NCI-H82 treated with DMSO at 0.1 percent for 48 hours (cell line): ENCODE measurements around the gene C19orf85.

ENCODE experiments used
- DNase-seq: peaks from one replicate; lab custom pipeline; 2025; ENCODE audit not compliant: unreplicated experiment; lab: John Stamatoyannopoulos, UW

Gene C19orf85

DNA sequence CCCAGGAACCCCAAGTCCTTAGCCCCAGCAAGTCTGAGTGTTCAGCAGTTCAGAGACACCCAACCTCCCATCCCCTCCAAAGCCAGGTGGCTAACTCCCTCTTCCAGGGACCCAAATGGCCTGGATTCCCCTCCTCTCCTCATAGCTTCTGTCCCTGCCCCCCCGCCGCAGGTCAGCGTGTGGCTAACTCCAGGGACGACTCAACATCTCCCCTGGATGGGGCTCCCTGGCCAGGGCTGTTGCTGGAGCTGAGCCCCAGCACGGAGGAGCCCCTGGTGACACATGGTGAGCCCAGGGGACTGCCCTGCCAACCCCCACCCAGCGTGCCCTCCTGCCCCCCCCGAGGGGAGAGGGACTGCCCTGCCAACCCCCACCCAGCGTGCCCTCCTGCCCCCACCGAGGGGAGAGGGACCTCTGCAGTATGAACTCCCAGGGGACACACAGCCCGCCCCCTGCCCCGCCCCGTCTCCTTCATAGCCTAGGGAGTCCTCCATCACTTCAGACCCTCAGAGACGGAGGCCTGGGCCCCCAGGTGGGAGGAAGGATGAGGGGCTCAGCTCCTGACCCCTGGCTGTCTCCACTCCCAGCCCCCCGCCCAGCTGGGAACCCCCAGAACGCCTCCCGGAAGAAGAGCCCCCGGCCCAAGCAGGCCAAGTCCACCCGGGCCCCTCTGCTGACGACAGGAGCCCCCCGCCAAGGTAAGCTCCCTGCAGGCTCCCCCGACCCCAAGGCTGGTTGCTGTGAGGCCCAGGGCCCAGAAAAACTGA lies 25.3 kb upstream of the C19orf85 start:
- DNase-seq: no peak

DNA sequence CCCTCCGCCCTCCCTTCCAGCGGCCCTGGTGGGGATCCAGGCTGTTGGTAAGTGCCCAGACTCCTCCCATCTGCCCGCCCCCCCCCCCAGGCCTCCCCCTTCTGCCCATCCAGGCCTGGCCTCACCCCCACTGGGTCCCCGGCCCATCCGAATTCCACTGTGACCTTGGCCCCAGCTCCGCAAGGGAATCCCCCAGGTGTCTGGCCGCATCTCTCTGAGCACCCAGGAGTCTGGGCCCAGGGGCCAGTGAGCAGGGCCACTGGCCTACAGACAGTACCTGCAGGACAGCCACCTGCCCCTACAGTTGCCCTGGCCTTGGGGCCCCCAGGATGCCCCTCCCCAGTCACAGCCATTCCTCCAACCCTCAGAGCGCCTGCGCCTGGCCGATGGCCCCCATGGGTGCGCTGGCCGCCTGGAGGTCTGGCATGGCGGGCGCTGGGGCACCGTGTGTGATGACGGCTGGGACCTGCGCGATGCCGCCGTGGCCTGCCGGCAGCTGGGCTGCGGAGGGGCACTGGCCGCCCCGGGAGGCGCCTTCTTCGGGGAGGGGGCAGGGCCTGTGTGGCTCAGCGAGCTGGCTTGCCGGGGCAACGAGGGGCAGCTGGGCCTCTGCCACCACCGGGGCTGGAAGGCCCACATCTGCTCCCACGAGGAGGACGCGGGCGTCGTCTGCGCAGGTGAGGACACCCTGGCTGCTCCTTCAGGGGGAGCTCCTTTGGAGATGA lies 24.6 kb upstream of the C19orf85 start:
- no peak for DNase-seq

DNA sequence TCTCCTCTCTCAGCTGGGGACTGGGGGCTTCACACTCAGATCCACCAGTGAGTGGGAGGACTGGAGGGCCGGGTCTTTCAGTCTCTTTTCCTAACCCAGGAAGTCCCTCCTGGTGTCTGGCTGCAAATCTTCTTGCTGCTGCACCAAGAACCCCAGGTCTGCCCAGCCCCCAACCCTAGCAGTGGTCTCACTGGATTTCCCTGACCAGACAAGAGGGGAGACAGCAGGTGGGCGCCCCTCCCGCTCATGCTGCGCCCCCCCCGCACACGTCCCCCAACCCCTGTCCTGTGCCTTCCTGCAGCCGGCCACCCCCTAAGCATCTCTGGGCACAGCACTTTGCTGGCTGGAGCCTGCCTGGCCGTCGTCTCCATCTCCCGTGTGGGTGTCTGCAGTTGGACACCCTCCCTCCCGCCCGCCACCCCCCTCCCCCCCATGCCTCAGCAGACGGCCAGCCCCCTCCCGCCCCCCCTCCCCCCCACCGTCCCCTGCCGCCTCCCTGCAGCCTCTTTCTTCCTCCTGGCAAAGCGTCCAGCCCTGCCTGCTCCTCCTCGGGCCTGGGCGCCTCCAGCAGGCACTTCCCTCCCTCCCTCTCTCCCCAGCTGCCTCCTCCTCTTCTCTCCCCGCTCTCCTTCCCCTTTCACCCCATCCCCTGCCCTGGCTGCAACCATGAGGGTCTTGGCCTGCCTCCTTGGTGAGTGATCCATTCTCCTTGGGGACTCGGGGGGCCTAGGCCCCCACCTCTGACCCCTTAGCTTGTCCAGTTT lies 23.6 kb upstream of the C19orf85 start, which contains the start of gene SSC5D:
Gene SSC5D (plus strand): TSS at position 513 of the 764 bp plus-strand sequence. CDS start 154 bp downstream, at position 667.
- DNase-seq: no peak

DNA sequence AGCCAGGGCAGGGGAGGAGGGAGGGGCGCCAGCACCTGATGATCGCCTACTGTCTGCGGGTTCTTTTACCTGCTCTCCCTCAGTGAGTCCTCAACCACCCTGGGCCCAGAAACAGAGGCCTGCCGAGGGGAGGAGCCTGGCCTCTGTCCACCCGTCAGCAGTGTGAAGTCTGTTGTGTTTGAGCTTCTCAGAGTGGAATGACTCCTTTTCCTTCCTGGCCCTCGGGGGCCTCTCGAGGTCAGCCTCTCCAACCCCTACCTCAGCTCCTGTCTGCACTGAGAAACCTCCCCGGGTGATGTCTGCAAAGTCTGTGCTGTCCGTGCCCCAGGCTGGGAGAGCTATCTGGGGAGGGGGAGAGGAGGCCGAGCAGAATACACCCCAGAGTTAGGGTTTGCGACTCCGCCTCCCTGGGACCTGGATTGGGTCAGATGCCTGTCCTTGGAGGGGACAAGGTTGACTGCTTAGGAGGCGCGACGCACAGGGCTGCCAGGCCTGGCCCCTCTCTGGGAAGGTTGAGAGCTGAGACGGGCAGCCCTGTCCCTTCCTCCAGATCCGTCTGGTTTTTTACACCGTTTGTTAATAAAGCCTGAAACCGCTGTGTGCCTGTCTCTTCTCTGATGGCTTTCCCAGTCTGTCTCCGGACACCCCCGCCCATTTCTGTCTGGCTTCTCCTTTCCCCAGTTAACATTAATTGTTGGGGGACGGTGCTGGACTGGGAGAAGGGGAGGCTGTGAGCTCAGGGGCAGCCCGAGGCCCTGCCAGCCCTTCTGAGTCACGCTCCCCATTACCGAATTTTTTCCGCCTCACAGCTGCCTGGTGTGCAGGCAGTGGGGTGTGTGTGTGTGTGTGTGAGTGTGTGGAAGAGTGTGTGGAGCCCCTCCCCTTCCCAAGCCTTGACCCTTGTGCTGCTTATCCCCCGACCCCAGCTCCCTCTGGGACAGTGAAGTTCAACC lies 22.7 kb upstream of the C19orf85 start:
- no peak for DNase-seq

DNA sequence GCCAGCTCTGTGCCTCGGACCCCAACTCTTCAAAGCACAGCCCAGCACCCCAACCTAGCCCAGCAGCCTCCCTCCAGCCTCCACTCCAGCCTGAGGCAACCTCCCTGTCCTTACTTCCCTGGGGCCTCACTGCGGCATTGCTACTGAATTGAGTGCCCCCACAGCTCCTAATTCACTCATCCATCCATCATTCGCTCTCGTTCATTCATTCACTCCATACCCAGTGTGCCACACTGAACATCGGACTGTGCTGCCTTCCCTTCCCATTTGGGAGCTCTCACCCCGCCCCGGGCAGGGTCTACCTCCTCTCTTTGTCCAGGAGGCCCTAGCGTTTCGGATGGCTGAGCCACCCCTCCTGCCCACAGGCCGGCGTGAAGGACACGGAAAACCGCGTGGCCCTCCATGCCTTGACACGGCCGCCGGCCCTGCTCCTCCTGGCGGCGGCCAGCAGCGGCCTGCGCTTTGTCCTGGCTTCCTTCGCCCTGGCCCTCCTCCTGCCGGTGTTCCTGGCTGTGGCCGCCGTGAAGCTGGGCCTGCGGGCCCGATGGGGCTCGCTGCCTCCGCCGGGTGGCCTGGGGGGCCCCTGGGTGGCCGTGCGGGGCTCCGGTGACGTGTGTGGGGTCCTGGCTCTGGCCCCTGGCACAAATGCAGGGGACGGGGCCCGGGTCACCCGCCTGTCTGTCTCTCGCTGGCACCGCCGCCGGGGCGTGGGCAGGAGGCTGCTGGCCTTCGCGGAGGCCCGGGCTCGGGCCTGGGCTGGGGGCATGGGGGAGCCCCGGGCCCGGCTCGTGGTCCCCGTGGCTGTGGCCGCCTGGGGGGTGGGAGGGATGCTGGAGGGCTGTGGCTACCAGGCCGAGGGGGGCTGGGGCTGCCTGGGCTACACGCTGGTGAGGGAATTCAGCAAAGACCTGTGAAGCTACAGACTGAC lies 21.8 kb upstream of the C19orf85 start:
- DNase-seq: no peak

DNA sequence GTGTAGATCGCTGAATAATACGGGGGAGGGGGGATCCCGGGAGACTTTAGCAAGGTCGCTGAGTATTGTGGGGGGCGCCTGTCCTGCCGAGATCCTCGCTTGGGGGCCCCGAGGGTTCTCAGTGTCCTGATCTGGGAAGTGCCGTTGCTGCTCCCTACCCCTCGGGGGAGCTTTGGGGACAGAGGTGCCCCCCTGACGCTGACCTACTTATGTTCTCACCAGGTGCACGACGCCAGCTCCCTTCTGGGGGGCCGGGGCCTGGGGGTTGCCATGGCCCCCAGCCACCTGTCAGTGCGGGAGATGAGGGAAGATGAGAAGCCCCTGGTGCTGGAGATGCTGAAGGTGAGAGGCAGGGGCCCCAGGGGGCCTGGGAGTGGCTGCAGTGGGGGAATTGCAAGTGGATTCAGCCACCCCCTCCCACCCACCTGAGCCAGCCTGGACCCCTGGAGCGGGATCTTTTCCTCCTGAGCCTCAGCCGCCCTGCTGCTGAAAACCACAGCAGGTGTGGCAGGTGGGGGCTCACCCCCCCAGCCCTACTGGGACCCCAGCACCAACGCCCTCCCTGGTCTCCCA lies 21.0 kb upstream of the C19orf85 start:
- DNase-seq: no peak

DNA sequence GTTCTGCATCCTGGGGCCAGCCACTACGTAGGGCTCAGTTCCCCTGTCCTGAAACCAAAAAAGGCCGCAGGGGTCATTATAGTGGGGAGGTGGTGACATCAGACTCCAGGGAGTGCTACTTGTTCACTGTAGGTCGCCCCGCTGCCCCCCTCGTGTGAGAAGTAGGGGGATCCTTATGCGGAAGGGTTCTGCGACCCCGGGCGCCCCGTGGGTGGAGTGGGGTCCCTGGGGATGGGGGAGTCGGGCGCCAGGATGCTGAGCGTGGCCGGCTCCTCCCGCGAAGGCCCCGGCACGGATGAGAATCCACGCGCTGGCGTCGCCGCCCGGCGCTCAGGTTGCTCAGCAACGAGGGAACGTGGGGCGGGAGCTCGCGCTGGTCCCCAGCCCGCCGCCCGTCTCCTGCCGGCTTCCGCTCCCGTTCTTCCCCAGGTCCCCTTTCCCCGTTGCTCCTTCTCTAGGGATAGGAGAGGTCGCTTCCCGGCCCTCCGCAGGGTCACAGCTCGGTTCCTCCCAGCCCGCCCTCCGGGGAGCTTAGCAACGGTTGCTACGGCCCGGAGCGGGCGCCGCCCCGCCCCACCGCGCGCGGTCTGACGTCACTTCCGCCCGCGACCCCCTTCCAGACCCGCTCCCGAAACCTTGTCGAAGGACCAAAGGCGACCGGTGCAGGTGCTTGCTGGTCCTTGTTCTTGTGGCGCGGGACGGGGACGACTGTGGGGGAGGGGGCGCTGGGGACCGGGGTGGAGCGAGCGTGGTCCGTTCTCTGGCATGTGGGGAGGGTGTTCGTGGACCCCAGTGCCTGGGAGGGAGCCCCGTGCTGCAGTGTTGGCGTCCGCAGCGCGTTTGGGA lies 20.3 kb upstream of the C19orf85 start, which contains the start of gene NAT14:
Gene NAT14 (plus strand): TSS at position 596 of the 846 bp plus-strand sequence. CDS start 521 bp downstream, outside the sequence.
- DNase-seq: peak; percentile 54

DNA sequence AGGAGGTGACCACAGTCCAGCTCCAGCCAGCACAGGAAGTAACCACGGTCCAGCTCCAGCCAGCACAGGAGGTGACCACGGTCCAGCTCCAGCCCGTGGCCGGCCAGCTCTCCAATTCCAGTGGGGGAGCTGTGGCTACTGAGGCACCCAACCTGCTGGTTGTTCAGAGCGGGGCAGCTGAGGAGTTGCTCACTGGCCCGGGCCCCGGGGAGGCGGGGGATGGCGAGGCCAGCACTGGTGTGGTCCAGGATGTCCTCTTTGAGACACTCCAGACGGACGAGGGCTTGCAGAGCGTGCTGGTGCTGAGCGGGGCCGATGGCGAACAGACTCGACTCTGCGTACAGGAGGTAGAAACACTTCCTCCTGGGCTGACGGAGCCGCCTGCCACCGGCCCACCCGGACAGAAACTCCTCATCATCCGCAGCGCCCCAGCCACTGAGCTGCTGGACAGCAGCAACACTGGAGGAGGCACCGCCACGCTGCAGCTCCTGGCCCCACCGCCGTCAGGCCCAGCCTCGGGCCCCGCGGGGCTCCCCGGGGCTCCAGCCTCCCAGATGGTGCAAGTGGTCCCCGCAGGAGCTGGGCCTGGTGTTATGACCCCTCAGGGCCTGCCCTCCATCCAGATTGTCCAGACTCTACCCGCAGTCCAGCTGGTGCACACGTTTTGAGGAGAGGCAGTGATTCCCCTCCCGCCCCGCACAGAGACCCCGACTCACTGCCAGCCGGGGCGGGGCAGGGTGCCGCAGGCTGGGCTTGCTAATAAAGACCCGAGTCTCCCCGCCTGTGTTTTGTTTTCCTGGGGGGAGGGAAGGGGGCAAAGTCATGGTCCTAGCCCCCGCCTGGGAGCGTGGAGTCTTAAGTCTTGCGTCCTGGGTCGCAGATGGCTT lies 19.4 kb upstream of the C19orf85 start:
- no peak for DNase-seq

DNA sequence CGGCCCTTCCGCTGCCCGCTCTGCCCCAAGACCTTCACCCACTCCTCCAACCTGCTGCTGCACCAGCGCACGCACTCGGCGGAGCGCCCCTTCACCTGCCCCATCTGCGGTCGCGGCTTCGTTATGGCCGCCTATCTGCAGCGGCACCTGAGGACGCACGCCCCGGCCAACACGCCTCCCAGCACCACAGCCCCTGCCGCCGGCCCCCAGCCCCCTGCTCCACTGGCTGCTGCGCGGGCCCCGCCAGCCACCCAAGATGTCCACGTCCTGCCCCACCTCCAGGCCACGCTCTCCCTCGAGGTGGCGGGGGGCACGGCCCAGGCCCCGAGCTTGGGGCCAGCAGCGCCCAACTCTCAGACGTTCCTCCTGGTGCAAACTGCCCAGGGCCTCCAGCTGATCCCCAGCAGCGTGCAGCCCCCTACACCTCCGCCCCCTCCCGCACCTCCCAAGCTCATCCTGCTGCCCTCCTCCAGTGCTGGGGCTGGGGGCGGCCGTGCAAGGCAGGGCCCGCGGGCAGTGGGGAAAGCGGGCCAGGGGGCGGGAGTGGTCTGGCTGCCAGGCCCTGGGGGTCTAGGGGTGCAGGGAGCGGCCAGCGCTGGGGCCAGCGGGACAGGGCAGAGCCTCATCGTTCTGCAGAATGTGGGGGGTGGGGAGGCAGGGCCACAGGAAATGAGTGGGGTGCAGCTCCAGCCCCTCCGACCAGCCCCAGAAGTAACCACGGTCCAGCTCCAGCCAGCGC lies 18.6 kb upstream of the C19orf85 start:
- no peak for DNase-seq

DNA sequence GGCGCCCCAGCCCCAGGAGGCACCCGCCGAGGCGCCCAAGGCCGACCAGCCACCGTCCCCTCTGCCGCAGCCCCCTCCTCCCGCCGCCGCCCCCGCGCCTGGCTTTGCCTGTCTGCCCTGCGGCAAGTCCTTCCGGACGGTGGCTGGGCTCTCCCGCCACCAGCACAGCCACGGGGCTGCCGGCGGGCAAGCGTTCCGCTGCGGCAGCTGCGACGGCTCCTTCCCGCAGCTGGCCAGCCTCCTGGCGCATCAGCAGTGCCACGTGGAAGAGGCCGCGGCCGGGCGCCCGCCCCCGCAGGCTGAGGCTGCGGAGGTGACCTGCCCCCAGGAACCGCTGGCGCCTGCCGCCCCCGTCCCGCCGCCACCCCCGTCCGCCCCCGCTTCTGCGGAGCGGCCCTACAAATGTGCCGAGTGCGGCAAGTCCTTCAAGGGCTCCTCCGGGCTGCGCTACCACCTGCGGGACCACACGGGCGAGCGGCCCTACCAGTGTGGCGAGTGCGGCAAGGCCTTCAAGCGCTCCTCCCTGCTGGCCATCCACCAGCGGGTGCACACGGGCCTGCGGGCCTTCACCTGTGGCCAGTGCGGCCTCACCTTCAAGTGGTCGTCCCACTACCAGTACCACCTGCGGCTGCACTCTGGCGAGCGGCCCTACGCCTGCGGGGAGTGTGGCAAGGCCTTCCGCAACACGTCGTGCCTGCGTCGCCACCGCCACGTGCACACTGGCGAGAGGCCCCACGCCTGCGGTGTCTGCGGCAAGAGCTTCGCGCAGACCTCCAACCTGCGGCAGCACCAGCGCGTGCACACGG lies 17.8 kb upstream of the C19orf85 start:
- no peak for DNase-seq

DNA sequence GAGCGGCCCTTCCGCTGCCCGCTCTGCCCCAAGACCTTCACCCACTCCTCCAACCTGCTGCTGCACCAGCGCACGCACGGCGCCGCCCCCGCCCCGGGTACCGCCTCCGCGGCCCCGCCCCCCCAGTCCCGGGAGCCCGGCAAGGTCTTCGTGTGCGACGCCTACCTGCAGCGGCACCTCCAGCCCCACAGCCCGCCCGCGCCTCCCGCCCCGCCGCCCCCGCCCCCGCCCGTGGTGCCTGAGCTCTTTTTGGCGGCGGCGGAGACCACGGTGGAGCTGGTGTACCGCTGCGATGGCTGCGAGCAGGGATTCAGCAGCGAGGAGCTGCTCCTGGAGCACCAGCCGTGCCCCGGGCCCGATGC lies 17.2 kb upstream of the C19orf85 start:
- no peak for DNase-seq

DNA sequence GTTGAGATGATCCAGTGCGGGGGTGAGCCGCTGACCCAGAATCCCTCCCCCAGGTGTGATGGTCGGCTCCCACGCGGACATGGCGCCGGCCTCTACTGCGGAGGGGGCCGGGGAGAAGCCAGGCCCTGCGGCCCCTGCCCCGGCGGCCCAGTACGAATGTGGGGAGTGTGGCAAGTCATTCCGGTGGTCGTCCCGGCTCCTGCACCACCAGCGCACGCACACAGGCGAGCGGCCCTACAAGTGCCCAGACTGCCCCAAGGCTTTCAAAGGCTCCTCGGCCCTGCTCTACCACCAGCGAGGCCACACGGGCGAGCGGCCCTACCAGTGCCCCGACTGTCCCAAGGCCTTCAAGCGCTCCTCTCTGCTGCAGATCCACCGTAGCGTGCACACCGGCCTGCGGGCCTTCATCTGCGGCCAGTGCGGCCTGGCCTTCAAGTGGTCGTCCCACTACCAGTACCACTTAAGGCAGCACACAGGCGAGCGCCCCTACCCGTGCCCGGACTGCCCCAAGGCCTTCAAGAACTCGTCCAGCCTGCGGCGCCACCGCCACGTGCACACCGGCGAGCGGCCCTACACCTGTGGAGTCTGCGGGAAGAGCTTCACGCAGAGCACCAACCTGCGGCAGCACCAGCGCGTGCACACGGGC lies 16.7 kb upstream of the C19orf85 start:
- DNase-seq: no peak

DNA sequence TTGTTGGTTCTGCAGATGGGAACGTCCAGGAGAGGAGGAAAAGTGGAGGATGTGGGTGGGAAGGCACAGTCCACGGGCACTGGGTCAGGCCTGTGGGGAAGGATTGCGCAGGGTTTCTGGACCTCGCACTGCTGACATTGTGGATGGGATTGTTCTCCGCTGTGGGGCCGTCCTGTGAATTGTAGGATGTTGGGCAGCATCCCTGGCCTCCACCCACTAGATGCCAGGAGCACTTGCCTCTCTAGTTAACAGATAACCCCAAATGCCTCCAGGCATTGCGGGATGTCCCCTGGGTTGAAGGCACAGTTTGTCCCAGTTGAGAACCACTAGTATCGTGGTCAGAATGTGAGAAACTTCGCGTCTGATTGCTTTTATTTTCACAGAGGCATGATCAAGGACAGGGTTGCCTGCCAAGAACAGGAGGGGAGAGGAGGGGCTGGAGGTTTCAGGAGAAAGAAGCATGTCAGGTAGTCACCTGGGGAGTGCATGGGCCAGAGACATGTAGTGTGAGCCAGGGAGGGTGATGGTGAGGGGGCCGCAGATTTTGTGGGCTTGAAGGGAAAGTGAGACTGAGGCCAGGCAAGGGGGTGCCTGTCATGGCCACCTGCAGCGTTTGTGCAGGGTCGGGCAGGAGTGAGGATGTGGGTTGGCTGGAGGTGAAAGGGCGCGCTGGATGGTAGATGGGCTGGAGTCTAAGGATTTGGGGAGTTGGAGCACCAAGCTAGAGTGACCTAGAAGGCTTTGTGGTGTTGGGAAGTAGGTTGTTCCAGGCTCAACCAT lies 15.1 kb upstream of the C19orf85 start:
- DNase-seq: no peak

DNA sequence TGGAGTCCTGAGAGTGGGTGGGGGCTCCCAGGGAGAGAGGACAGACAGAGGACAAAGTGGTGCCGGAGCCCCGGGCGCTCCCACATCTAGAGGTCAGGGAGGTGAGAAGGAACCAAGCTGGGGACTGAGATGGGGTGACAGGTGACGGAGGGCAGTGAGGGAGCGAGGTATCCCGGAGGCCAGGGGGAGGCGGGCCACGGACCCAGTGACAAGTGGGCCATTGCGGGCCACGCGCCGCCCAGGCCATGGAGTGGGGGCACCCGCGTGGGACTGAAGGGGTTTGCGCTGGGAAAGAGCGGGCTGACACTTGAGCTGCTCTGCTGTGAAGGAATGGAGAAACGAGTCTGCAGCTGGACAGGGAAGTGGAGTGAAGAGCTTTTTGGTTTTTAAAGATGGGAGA lies 14.5 kb upstream of the C19orf85 start:
- no peak for DNase-seq
